Esophagus squamous epithelium (tissue), 5 donors: ENCODE results near the gene KRT15. TPM values are rescaled to one million over a fixed set of nuclear protein-coding genes. Genes with fewer than 3 reads are reported as not detected.

ENCODE experiments used
- DNase-seq: peaks from one replicate; lab custom pipeline; 2025; lab: John Stamatoyannopoulos, UW
- H3K27ac ChIP-seq, 4 donors: fragments of 200-600 bp; sonication (generic); one replicate each; pipeline ENCODE4 v1.5.1; 2016 to 2019; ENCODE audit warnings: mild to moderate bottlenecking in 1 of 4
- H3K27me3 ChIP-seq, 4 donors: fragments of 200-600 bp; sonication (generic); 1 replicate in 3 of 4; 2 replicates in 1 of 4; pipeline versions ENCODE4 v1.5.1 to v1.6.0; 2017 to 2021; ENCODE audit warnings: antibody characterized with exemption in 1 of 4
- H3K36me3 ChIP-seq, 3 donors: fragments of 200-600 bp; sonication (generic); one replicate each; pipeline ENCODE4 v1.5.1; 2016 to 2019
- H3K4me1 ChIP-seq, 3 donors: fragments of 200-600 bp; sonication (generic); one replicate each; pipeline ENCODE4 v1.5.1; 2017 to 2019
- H3K4me3 ChIP-seq, 4 donors: fragments of 200-600 bp; sonication (generic); 1 replicate in 3 of 4; 2 replicates in 1 of 4; pipeline ENCODE4 v1.5.1; 2016 to 2019; ENCODE audit warnings: mild to moderate bottlenecking in 2 of 4, moderate library complexity in 1 of 4
- H3K9me3 ChIP-seq, 3 donors: fragments of 200-600 bp; sonication (generic); one replicate each; pipeline ENCODE4 v1.5.1; 2016 to 2019
- POLR2A ChIP-seq, 4 donors: fragments of 450-650 bp; IDR thresholded peaks; one replicate each; pipeline ENCODE4 v1.6.1; 2017; ENCODE audit warnings: antibody characterized with exemption in 4 of 4, mild to moderate bottlenecking in 4 of 4, moderate library complexity in 3 of 4
- WGBS, 2 donors: methylation state at CpG; one replicate each; pipeline ENCODE4 v1.1.5; 2018; 5-methylcytosine and 5-hydroxymethylcytosine counted together
- intact Hi-C: fragments of 100-400 bp; cut with DNase I; formaldehyde crosslinking; loops from one replicate; pipeline ENCODE4 v1.15.0; 2022
- total RNA-seq, 4 donors: library from RNA; depleted of rRNA; stranded (reverse); fragments of >200 nt; gene quantifications; one replicate each; pipeline ENCODE4 v1.1.0, GENCODE V29; 2016
- TF ChIP-seq, protein P1 (sequence below), 6 experiments: fragments of 450-650 bp in 4 of 6; fragments of 200-600 bp in 2 of 6; sonication (generic) in 2 of 6; IDR thresholded peaks; one replicate each; pipeline ENCODE4 v1.5.1; 2016 to 2019; ENCODE audit warnings: antibody characterized with exemption in 6 of 6, mild to moderate bottlenecking in 4 of 6, moderate library complexity in 4 of 6
- donor health status: DM: yes; HTN: yes; CAD: no.

KRT15 gene
- total RNA-seq, 4 donors from 2014 or later: 743 to 2,833 (median 2,484) TPM

GRCh38 chr17:41540921-41541625 is 22.4 kb upstream of the KRT15 start:
- no peak for DNase-seq
- intact Hi-C loops: loop anchor here (10.0 kb wide), 1 partner anchor 636 kb away; no protein-coding TSS in a partner anchor
- peaks cover 10 to 44% (median 14%) of the 10 kb centered on the region in 3 donors for H3K4me1 ChIP-seq
- no peak overlapping the region for H3K4me3 ChIP-seq
- TF ChIP-seq, protein P1, sequence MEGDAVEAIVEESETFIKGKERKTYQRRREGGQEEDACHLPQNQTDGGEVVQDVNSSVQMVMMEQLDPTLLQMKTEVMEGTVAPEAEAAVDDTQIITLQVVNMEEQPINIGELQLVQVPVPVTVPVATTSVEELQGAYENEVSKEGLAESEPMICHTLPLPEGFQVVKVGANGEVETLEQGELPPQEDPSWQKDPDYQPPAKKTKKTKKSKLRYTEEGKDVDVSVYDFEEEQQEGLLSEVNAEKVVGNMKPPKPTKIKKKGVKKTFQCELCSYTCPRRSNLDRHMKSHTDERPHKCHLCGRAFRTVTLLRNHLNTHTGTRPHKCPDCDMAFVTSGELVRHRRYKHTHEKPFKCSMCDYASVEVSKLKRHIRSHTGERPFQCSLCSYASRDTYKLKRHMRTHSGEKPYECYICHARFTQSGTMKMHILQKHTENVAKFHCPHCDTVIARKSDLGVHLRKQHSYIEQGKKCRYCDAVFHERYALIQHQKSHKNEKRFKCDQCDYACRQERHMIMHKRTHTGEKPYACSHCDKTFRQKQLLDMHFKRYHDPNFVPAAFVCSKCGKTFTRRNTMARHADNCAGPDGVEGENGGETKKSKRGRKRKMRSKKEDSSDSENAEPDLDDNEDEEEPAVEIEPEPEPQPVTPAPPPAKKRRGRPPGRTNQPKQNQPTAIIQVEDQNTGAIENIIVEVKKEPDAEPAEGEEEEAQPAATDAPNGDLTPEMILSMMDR (IDR thresholded peaks at IDR 0.05): no peak
- no peak for TF ChIP-seq POLR2A (IDR thresholded peaks at IDR 0.05)
- H3K9me3 ChIP-seq: no peaks in the 10 kb centered on the region
- peak overlapping the region in 2 of 4 donors; percentile 3 to 19 for H3K27ac ChIP-seq
- H3K27me3 ChIP-seq: no peaks in the 10 kb centered on the region
- WGBS, 2 donors: 60 to 77% methylated on average over 10 of the region's 10 CpGs
- H3K36me3 ChIP-seq: no peaks in the 10 kb centered on the region

- Histone ChIP-seq H3K27ac (peak overlapping the region in 2 of 4 donors; percentile 3 to 19), H3K9me3 (no peaks in the 10 kb centered on the region), H3K36me3 (no peaks in the 10 kb centered on the region), H3K27me3 (no peaks in the 10 kb centered on the region), H3K4me1 (peaks cover 13 to 51% (median 17%) of the 10 kb centered on the region in 3 donors), H3K4me3 (no peak overlapping the region)
- intact Hi-C loops: loop anchor here (10.0 kb wide), 1 partner anchor 635 kb away; no protein-coding TSS in a partner anchor
- WGBS, 2 donors: 76 to 78% methylated on average over 5 to 6 of the region's 7 CpGs
- TF ChIP-seq, protein P1 (IDR thresholded peaks at IDR 0.05): no peak
- TF ChIP-seq POLR2A (IDR thresholded peaks at IDR 0.05): no peak
- DNase-seq: no peak
These were observed 21.4 kb upstream of the KRT15 start for GRCh38 chr17:41539979-41540701.

- Histone ChIP-seq H3K4me3 (no peak overlapping the region), H3K27me3 (no peaks in the 10 kb centered on the region), H3K4me1 (peaks cover 12 to 42% (median 13%) of the 10 kb centered on the region in 3 donors), H3K36me3 (no peaks in the 10 kb centered on the region), H3K27ac (no peak overlapping the region), H3K9me3 (no peaks in the 10 kb centered on the region)
- WGBS, 2 donors: 39 to 55% methylated on average over 2 to 5 of the region's 5 CpGs
- intact Hi-C loops: no loop called here
- no peak for DNase-seq
- TF ChIP-seq, protein P1 (IDR thresholded peaks at IDR 0.05): no peak
- no peak for TF ChIP-seq POLR2A (IDR thresholded peaks at IDR 0.05)
These were observed 20.4 kb upstream of the KRT15 start for GRCh38 chr17:41539071-41539492.

DNA sequence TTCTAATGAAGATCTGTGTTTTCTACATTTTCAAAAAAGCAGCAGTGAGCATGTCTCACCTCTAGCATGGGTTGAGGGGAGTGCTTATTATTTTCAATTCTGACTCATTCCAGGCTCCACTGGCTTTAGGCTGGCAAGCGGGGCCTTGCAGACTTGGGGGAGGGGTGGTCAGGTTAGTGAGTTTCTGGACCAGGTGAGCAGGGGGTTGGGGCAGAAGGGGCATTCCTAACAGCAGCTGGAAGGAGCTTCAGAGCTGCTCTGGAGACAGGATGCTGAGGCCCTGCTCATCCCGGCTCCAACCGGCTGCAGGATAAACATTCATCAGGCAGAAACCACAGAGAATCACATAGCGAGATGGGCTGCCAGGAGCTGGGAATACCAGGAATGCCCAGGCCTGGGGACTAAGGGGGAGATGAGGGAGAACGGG is 19.9 kb upstream of the KRT15 start:
- TF ChIP-seq POLR2A (IDR thresholded peaks at IDR 0.05): no peak
- TF ChIP-seq, protein P1 (IDR thresholded peaks at IDR 0.05): no peak
- H3K36me3 ChIP-seq: no peaks in the 10 kb centered on the region
- 37 to 45% methylated on average over 2 to 3 of the region's 5 CpGs for WGBS, 2 donors
- intact Hi-C loops: no loop called here
- no peak overlapping the region for H3K4me3 ChIP-seq
- H3K27ac ChIP-seq: no peak overlapping the region
- no peak for DNase-seq
- no peaks in the 10 kb centered on the region for H3K27me3 ChIP-seq
- H3K4me1 ChIP-seq: peaks cover 12 to 42% (median 13%) of the 10 kb centered on the region in 3 donors
- H3K9me3 ChIP-seq: no peaks in the 10 kb centered on the region

DNA sequence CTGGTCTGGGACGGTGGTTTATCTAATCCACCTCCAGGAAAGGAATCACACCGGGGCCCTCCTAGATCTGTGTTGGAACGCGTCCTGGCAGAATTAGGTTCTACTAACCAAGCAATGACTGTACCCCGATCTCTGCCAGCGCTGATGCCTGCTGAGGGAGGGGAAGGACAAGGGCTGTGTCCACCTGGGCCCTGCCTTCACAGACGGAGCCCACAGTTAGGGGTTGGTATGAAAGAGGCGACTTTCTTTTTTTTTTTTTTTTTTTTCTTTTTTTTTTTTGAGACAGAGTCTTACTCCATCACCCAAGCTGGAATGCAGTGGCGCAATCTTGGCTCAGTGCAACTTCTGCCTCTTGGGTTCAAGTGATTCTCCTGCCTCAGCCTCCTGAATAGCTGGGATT is 19.3 kb upstream of the KRT15 start:
- Histone ChIP-seq H3K4me1 (peaks cover 12 to 47% (median 13%) of the 10 kb centered on the region in 3 donors), H3K4me3 (no peak overlapping the region), H3K27ac (no peak overlapping the region), H3K9me3 (no peaks in the 10 kb centered on the region), H3K27me3 (peaks cover 0 to under 1% (median 0%) of the 10 kb centered on the region in 4 donors), H3K36me3 (no peaks in the 10 kb centered on the region)
- 51 to 55% methylated on average over 9 of the region's 9 CpGs for WGBS, 2 donors
- TF ChIP-seq POLR2A (IDR thresholded peaks at IDR 0.05): no peak
- TF ChIP-seq, protein P1 (IDR thresholded peaks at IDR 0.05): no peak
- no peak for DNase-seq
- intact Hi-C loops: no loop called here
